ENCODE data around the gene PNP. TPM values are rescaled to one million over a fixed set of nuclear protein-coding genes. Genes with fewer than 3 reads are reported as not detected.

The PNP gene
- total RNA-seq, 4 donors from 2014 or later, result 28.4 to 437 (median 117) TPM

GRCh38 chr14:20428802-20429201 is 40.4 kb upstream of the PNP start:
- DNase-seq (ENCODE audit: low spot score), result no peak
- ATAC-seq (ENCODE audit: low FRiP score), result no peak
- TF ChIP-seq CTCF (IDR thresholded peaks at IDR 0.05), result no peak

- ATAC-seq (ENCODE audit: low FRiP score), result no peak
- TF ChIP-seq CTCF (IDR thresholded peaks at IDR 0.05), result no peak
- no peak for DNase-seq (ENCODE audit: low spot score)
These were observed 39.2 kb upstream of the PNP start for GRCh38 chr14:20429801-20430669.

- DNase-seq (ENCODE audit: low spot score), result no peak
- no peak for ATAC-seq (ENCODE audit: low FRiP score)
- TF ChIP-seq CTCF (IDR thresholded peaks at IDR 0.05), result no peak
These were observed 34.3 kb upstream of the PNP start for GRCh38 chr14:20434701-20435581.

GRCh38 chr14:20435582-20436362 is 33.4 kb upstream of the PNP start, which contains the start of gene KLHL33:
Gene KLHL33 (minus strand): TSS chr14:20436166. CDS start chr14:20435811, 355 bp downstream.
- no peak for ATAC-seq (ENCODE audit: low FRiP score)
- DNase-seq (ENCODE audit: low spot score), result no peak
- no peak for TF ChIP-seq CTCF (IDR thresholded peaks at IDR 0.05)

GRCh38 chr14:20436363-20436755 is 32.8 kb upstream of the PNP start:
- DNase-seq (ENCODE audit: low spot score) (no peak), ATAC-seq (ENCODE audit: low FRiP score) (no peak)

More at GRCh38 chr14:20436363-20436755, 32.8 kb upstream of the PNP start:
- no peak for TF ChIP-seq CTCF (IDR thresholded peaks at IDR 0.05)
